Measurements from ENCODE around the gene BICC1. TPM values are rescaled to one million over a fixed set of nuclear protein-coding genes. Genes with fewer than 3 reads are reported as not detected.

Gene BICC1
- total and polyA plus RNA-seq, 8 donors = 19.0 to 37.4 (median 23.0) TPM

GRCh38 chr10:58723966-58724365 is 211.3 kb downstream of the BICC1 start:
- TF ChIP-seq, protein P1, sequence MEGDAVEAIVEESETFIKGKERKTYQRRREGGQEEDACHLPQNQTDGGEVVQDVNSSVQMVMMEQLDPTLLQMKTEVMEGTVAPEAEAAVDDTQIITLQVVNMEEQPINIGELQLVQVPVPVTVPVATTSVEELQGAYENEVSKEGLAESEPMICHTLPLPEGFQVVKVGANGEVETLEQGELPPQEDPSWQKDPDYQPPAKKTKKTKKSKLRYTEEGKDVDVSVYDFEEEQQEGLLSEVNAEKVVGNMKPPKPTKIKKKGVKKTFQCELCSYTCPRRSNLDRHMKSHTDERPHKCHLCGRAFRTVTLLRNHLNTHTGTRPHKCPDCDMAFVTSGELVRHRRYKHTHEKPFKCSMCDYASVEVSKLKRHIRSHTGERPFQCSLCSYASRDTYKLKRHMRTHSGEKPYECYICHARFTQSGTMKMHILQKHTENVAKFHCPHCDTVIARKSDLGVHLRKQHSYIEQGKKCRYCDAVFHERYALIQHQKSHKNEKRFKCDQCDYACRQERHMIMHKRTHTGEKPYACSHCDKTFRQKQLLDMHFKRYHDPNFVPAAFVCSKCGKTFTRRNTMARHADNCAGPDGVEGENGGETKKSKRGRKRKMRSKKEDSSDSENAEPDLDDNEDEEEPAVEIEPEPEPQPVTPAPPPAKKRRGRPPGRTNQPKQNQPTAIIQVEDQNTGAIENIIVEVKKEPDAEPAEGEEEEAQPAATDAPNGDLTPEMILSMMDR (IDR thresholded peaks at IDR 0.05) = no peak
- H3K27me3 ChIP-seq = no peaks in the 10 kb centered on the region
- ATAC-seq (no peak), DNase-seq (no peak), FAIRE-seq (no peak)
- H3K9me3 ChIP-seq = no peaks in the 10 kb centered on the region
- intact Hi-C loops (cut with DNase I) = no loop called here
- 67 to 75% methylated on average over 1 of the region's 1 CpG for WGBS, 2 donors
- H3K27ac ChIP-seq = no peak overlapping the region
- no peaks in the 10 kb centered on the region for H3K4me1 ChIP-seq
- no peaks in the 10 kb centered on the region for H3K36me3 ChIP-seq
- H3K4me3 ChIP-seq = no peak overlapping the region

DNA sequence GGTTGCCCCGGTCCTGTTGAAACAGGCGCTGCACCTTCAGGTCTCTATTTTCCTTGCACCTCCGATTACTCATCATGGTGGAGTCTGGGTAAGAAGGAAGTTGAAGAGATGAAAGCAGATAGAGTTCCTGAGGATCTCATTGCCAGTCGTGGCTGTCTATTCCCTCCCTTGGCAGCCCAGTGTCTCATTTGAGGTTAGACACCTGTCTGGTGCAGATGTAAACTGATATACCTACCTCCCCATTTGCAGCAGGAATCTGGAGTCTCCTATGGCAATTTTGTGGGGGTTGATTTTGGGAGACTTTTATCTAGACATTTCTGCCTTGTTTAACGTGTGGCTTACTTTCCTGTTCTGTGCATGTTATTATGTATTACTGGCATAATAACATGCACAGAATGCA is 212.1 kb downstream of the BICC1 start:
- no peaks in the 10 kb centered on the region for H3K9me3 ChIP-seq
- no peak overlapping the region for H3K4me3 ChIP-seq
- H3K27ac ChIP-seq = no peak overlapping the region
- no peaks in the 10 kb centered on the region for H3K4me1 ChIP-seq
- FAIRE-seq = no peak
- no peaks in the 10 kb centered on the region for H3K27me3 ChIP-seq
- no peaks in the 10 kb centered on the region for H3K36me3 ChIP-seq
- TF ChIP-seq, protein P1 (IDR thresholded peaks at IDR 0.05) = no peak
- intact Hi-C loops (cut with DNase I) = no loop called here
- no peak for DNase-seq
- 71 to 82% methylated on average over 5 of the region's 5 CpGs for WGBS, 2 donors
- ATAC-seq = no peak

DNA sequence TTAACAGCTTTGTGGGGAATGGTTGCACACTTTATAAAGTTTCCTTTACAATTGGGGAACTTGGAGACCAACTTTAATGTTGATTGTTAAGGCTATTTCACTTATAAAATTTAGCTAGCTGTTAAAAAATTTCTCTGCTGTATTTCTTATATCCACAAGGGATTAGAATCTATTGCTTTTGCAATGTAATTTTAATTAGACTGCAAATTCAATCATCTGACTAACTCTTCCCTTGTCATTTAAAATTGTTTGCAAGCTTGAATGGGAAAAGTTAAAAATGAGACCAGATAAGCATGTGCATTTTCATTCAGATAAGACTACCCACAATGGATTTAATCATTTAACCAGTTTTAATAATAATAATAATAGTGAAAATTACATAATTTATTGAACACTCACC is 213.2 kb downstream of the BICC1 start:
- intact Hi-C loops (cut with DNase I) = no loop called here
- H3K9me3 ChIP-seq = no peaks in the 10 kb centered on the region
- H3K36me3 ChIP-seq = no peaks in the 10 kb centered on the region
- TF ChIP-seq, protein P1 (IDR thresholded peaks at IDR 0.05) = no peak
- no peak overlapping the region for H3K4me3 ChIP-seq
- DNase-seq (no peak), ATAC-seq (no peak), FAIRE-seq (no peak)
- H3K27me3 ChIP-seq = no peaks in the 10 kb centered on the region
- no peaks in the 10 kb centered on the region for H3K4me1 ChIP-seq
- H3K27ac ChIP-seq = no peak overlapping the region

GRCh38 chr10:58727633-58728032 is 215.0 kb downstream of the BICC1 start:
- Histone ChIP-seq H3K27ac (no peak overlapping the region), H3K36me3 (no peaks in the 10 kb centered on the region), H3K4me3 (no peak overlapping the region), H3K27me3 (no peaks in the 10 kb centered on the region), H3K9me3 (no peaks in the 10 kb centered on the region), H3K4me1 (no peaks in the 10 kb centered on the region)
- no peak for DNase-seq
- intact Hi-C loops (cut with DNase I) = no loop called here
- TF ChIP-seq, protein P1 (IDR thresholded peaks at IDR 0.05) = no peak
- no peak for FAIRE-seq
- no peak for ATAC-seq

DNA sequence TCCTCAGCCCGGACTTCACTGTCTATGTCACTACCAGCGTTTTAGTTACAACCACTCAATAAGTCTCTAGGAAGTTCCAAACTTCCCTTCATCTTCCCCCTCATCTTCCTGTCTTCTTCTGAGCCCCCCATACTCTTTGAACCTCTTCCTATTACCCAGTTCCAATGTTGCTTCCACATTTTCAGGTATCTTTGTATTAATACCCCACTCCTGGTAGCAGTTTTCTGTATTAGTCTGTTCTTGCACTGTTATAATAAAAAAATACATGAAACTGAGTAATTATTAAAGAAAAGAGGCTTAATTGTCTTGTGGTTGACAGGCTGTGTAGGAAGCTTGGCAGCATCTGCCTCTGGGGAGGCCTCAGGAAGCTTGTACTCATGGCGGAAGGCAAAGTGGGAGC is 218.6 kb downstream of the BICC1 start:
- no peak overlapping the region for H3K4me3 ChIP-seq
- WGBS, 2 donors = 87 to 92% methylated on average over 3 of the region's 3 CpGs
- no peak overlapping the region for H3K27ac ChIP-seq
- no peaks in the 10 kb centered on the region for H3K27me3 ChIP-seq
- FAIRE-seq (no peak), ATAC-seq (no peak), DNase-seq (no peak)
- intact Hi-C loops (cut with DNase I) = no loop called here
- no peaks in the 10 kb centered on the region for H3K36me3 ChIP-seq
- H3K9me3 ChIP-seq = no peaks in the 10 kb centered on the region
- peaks cover 0 to 4% (median 0%) of the 10 kb centered on the region in 3 donors for H3K4me1 ChIP-seq
- TF ChIP-seq, protein P1 (IDR thresholded peaks at IDR 0.05) = no peak
